Suprapubic skin (tissue), 4 donors: ENCODE data around the gene IER3. TPM values are rescaled to one million over a fixed set of nuclear protein-coding genes. Genes with fewer than 3 reads are reported as not detected.

Experiments used
- DNase-seq, 2 donors: peaks; one replicate each; pipeline ENCODE4 v3.0.0-alpha.2; 2019; ENCODE audit warnings: low spot score in 2 of 2
- H3K27ac ChIP-seq: fragments of 200-600 bp; sonication (generic); one replicate; pipeline ENCODE4 v1.5.1; 2019
- H3K27me3 ChIP-seq: fragments of 200-600 bp; sonication (generic); one replicate; pipeline ENCODE4 v1.5.1; 2019
- H3K36me3 ChIP-seq: fragments of 200-600 bp; sonication (generic); one replicate; pipeline ENCODE4 v1.5.1; 2019
- H3K4me1 ChIP-seq: fragments of 200-600 bp; sonication (generic); one replicate; pipeline ENCODE4 v1.5.1; 2019
- H3K4me3 ChIP-seq: fragments of 200-600 bp; sonication (generic); one replicate; pipeline ENCODE4 v1.5.1; 2019; ENCODE audit warnings: mild to moderate bottlenecking
- H3K9me3 ChIP-seq: fragments of 200-600 bp; sonication (generic); one replicate; pipeline ENCODE4 v1.5.1; 2019
- CTCF ChIP-seq, 2 donors: fragments of 200-600 bp in 1 of 2; fragments of 450-650 bp in 1 of 2; sonication (generic) in 1 of 2; IDR thresholded peaks; one replicate each; pipeline ENCODE4 v1.5.1; 2016 to 2019; ENCODE audit warnings: antibody characterized with exemption in 2 of 2, mild to moderate bottlenecking in 1 of 2, moderate library complexity in 1 of 2
- EP300 ChIP-seq: sonication (generic); formaldehyde crosslinking; IDR thresholded peaks from one replicate; pipeline ENCODE4 v1.6.1; 2017; ENCODE audit warnings: antibody characterized with exemption
- POLR2A ChIP-seq, 2 donors: fragments of 450-650 bp; IDR thresholded peaks; one replicate each; pipeline ENCODE4 v1.6.1; 2017; ENCODE audit warnings: antibody characterized with exemption in 2 of 2, mild to moderate bottlenecking in 2 of 2, moderate library complexity in 2 of 2
- POLR2AphosphoS5 ChIP-seq, 3 donors: sonication (generic); formaldehyde crosslinking; IDR thresholded peaks; one replicate each; pipeline ENCODE4 v1.6.1; 2017; ENCODE audit warnings: antibody characterized with exemption in 3 of 3
- WGBS: methylation state at CpG from one replicate; pipeline ENCODE4 v1.1.5; 2018; 5-methylcytosine and 5-hydroxymethylcytosine counted together
- total RNA-seq, 4 donors: library from RNA; depleted of rRNA; stranded (reverse); fragments of >200 nt; gene quantifications; one replicate each; pipeline ENCODE4 v1.1.0, GENCODE V29; 2016

IER3 gene
- total RNA-seq, 4 donors from 2014 or later, result 22.0 to 86.2 (median 45.8) TPM

GRCh38 chr6:30700340-30700739 lies 44.0 kb downstream of the IER3 start:
- H3K27ac ChIP-seq, result no peak overlapping the region
- no peak for TF ChIP-seq POLR2AphosphoS5 (IDR thresholded peaks at IDR 0.05)
- no peak for TF ChIP-seq CTCF (IDR thresholded peaks at IDR 0.05)
- no peak for TF ChIP-seq EP300
- no peak for TF ChIP-seq POLR2A (IDR thresholded peaks at IDR 0.05)
- WGBS, result 50% methylated on average over 4 of the region's 4 CpGs
- H3K4me3 ChIP-seq, result no peak overlapping the region
- H3K36me3 ChIP-seq, result peaks cover 39% of the 10 kb centered on the region
- no peaks in the 10 kb centered on the region for H3K9me3 ChIP-seq
- H3K4me1 ChIP-seq, result no peaks in the 10 kb centered on the region
- DNase-seq, result no peak
- no peaks in the 10 kb centered on the region for H3K27me3 ChIP-seq

- 96% methylated on average over 5 of the region's 5 CpGs for WGBS
- Histone ChIP-seq H3K27ac (no peak overlapping the region), H3K36me3 (peaks cover 10% of the 10 kb centered on the region)
These were observed 47.9 kb downstream of the IER3 start for GRCh38 chr6:30696432-30696831.

More at GRCh38 chr6:30696432-30696831, 47.9 kb downstream of the IER3 start:
- Histone ChIP-seq H3K4me3 (no peak overlapping the region), H3K4me1 (peaks cover 4% of the 10 kb centered on the region), H3K27me3 (no peaks in the 10 kb centered on the region), H3K9me3 (no peaks in the 10 kb centered on the region)
- DNase-seq, result no peak
- TF ChIP-seq POLR2A (IDR thresholded peaks at IDR 0.05) (no peak), EP300 (no peak), CTCF (IDR thresholded peaks at IDR 0.05) (no peak), POLR2AphosphoS5 (IDR thresholded peaks at IDR 0.05) (no peak)

Other genes with a start within 250 kb of the IER3 start
- 10 to 100 TPM; 33.9 to 58.9 (median 38.9) TPM for gene GNL1, start 188.1 kb downstream of the IER3 start, total RNA-seq
- 10 to 100 TPM in 1 of 4 donors, 1 to 10 TPM in 3; 5.5 to 10.6 (median 9.0) TPM for gene PRR3, start 187.3 kb downstream of the IER3 start, total RNA-seq
- 10 to 100 TPM; 41.7 to 46.4 (median 45.0) TPM for gene ABCF1, start 173.1 kb downstream of the IER3 start, total RNA-seq
- gene PPP1R10, start 127.3 kb downstream of the IER3 start, total RNA-seq, result 10 to 100 TPM; 27.2 to 68.2 (median 46.7) TPM
- 10 to 100 TPM; 48.1 to 85.7 (median 62.4) TPM for gene MRPS18B, start 126.7 kb downstream of the IER3 start, total RNA-seq
- 10 to 100 TPM in 1 of 4 donors, 1 to 10 TPM in 3; 4.7 to 24.0 (median 7.9) TPM for gene ATAT1, start 117.7 kb downstream of the IER3 start, total RNA-seq
- 10 to 100 TPM in 3 of 4 donors, 1 to 10 TPM in 1; 10.0 to 31.3 (median 15.5) TPM for gene C6orf136, start 97.4 kb downstream of the IER3 start, total RNA-seq
- 10 to 100 TPM; 24.3 to 48.5 (median 33.7) TPM for gene DHX16, start 71.5 kb downstream of the IER3 start, total RNA-seq
- 10 to 100 TPM; 25.2 to 31.0 (median 29.2) TPM for gene PPP1R18, start 57.9 kb downstream of the IER3 start, total RNA-seq
- 1 to 10 TPM; 2.3 to 9.0 (median 6.8) TPM for gene NRM, start 53.6 kb downstream of the IER3 start, total RNA-seq
- 10 to 100 TPM; 10.4 to 27.0 (median 16.3) TPM for gene MDC1, start 27.3 kb downstream of the IER3 start, total RNA-seq
- 100 to 1,000 TPM; 166 to 348 (median 244) TPM for gene TUBB, start 24.2 kb downstream of the IER3 start, total RNA-seq
- gene FLOT1, start 1.9 kb downstream of the IER3 start, total RNA-seq, result 10 to 100 TPM; 28.4 to 60.8 (median 45.5) TPM
- gene DDR1, start 140.0 kb upstream of the IER3 start, total RNA-seq, result 100 to 1,000 TPM; 161 to 210 (median 188) TPM
- 10 to 100 TPM; 10.5 to 33.5 (median 11.3) TPM for gene GTF2H4, start 163.7 kb upstream of the IER3 start, total RNA-seq
- gene VARS2, start 169.7 kb upstream of the IER3 start, total RNA-seq, result 10 to 100 TPM; 12.6 to 22.0 (median 19.2) TPM
- gene SFTA2, start 187.6 kb upstream of the IER3 start, total RNA-seq, result not detected
- gene MUCL3, start 196.4 kb upstream of the IER3 start, total RNA-seq, result not detected
- gene MUC21, start 239.2 kb upstream of the IER3 start, total RNA-seq, result under 1 TPM in 1 of 4 donors, not detected in 3; 0.38 TPM